K562 (cell line): ENCODE measurements around the gene DVL2. TPM values are rescaled to one million over a fixed set of nuclear protein-coding genes. Genes with fewer than 3 reads are reported as not detected.

ENCODE experiments used
- ARID3B ChIP-seq: fragments of 250-450 bp; sonication (Bioruptor Pico); IDR thresholded peaks from 2 replicates; pipeline ENCODE4 v1.4.0; 2020; ENCODE audit warnings: borderline replicate concordance
- CREM ChIP-seq: IDR thresholded peaks from 2 replicates; pipeline ENCODE4 v1.6.1; 2014; ENCODE audit warnings: antibody characterized with exemption, low read depth
- E2F8 ChIP-seq: fragments of 450-650 bp; IDR thresholded peaks from 2 replicates; pipeline ENCODE4 v1.7.1; 2018; ENCODE audit warnings: mild to moderate bottlenecking, low read depth; ENCODE audit not compliant: partially characterized antibody
- GTF2F1 ChIP-seq: IDR thresholded peaks from 2 replicates; pipeline ENCODE4 v1.6.1; 2011; ENCODE audit warnings: low read depth, low read length, improper control_type of control experiment
- HNRNPK ChIP-seq: fragments of 200-400 bp; formaldehyde crosslinking; IDR thresholded peaks from one replicate; pipeline ENCODE4 v1.6.1; 2018; ENCODE audit warnings: mild to moderate bottlenecking, low read depth, low read length; ENCODE audit not compliant: poor library complexity, severe bottlenecking
- MBD1 ChIP-seq: fragments of 250-450 bp; sonication (Bioruptor Pico); IDR thresholded peaks from 2 replicates; pipeline ENCODE4 v1.8.0; 2022; ENCODE audit warnings: inconsistent platforms
- MYC ChIP-seq, 2 experiments: fragments of 250-450 bp in 1 of 2; sonication (Bioruptor Pico) in 1 of 2; IDR thresholded peaks; 2 replicates each; pipeline versions ENCODE4 v1.5.1 to v1.6.1; 2012 to 2021; ENCODE audit warnings: low read depth in 2 of 2, borderline replicate concordance in 1 of 2, improper control_type of control experiment in 1 of 2, low read length in 1 of 2, mild to moderate bottlenecking in 1 of 2, moderate library complexity in 1 of 2
- NR4A1 ChIP-seq, 2 experiments: fragments of 250-450 bp in 1 of 2; fragments of 450-650 bp in 1 of 2; sonication (Bioruptor Pico) in 1 of 2; IDR thresholded peaks; 2 replicates each; pipeline versions ENCODE4 v1.4.0 to v1.6.1; 2016 to 2020; ENCODE audit warnings: mild to moderate bottlenecking in 2 of 2, missing compliant biosample characterization in 1 of 2, missing genetic modification characterization in 1 of 2, moderate library complexity in 1 of 2
- OTX1 ChIP-seq: fragments of 450-650 bp; formaldehyde crosslinking; IDR thresholded peaks from 2 replicates; pipeline ENCODE4 v1.4.0; 2022; ENCODE audit warnings: mild to moderate bottlenecking
- PCBP1 ChIP-seq: fragments of 200-400 bp; formaldehyde crosslinking; IDR thresholded peaks from 2 replicates; pipeline ENCODE4 v1.6.1; 2018; ENCODE audit warnings: mild to moderate bottlenecking, low read depth, low read length; ENCODE audit not compliant: poor library complexity, severe bottlenecking
- SREBF2 ChIP-seq: sonication (generic); formaldehyde crosslinking; IDR thresholded peaks from 2 replicates; pipeline ENCODE4 v1.4.0; 2020; ENCODE audit warnings: mild to moderate bottlenecking, missing genetic modification reagents
- TCF7 ChIP-seq: sonication (generic); IDR thresholded peaks from 2 replicates; pipeline ENCODE4 v1.6.1; 2016; ENCODE audit warnings: antibody characterized with exemption, borderline replicate concordance
- TFE3 ChIP-seq: fragments of 450-650 bp; formaldehyde crosslinking; IDR thresholded peaks from 2 replicates; pipeline ENCODE4 v1.4.0; 2020; ENCODE audit warnings: mild to moderate bottlenecking, mixed read lengths
- XRCC3 ChIP-seq: fragments of 450-650 bp; IDR thresholded peaks from 2 replicates; pipeline ENCODE4 v1.6.1; 2017; ENCODE audit warnings: mild to moderate bottlenecking, moderate library complexity
- ZNF311 ChIP-seq: fragments of 250-450 bp; sonication (Bioruptor Pico); IDR thresholded peaks from 2 replicates; pipeline ENCODE4 v1.4.0; 2020; ENCODE audit warnings: mild to moderate bottlenecking, moderate library complexity
- ZNF639 ChIP-seq, 2 experiments: fragments of 200-800 bp in 1 of 2; sonication (Bioruptor generic) in 1 of 2; sonication (generic) in 1 of 2; formaldehyde crosslinking in 1 of 2; IDR thresholded peaks in 1 of 2; conservative IDR thresholded peaks in 1 of 2; 2 replicates each; pipeline versions ENCODE4 v1.5.0 to v1.6.1; 2016 to 2020; ENCODE audit warnings: missing compliant biosample characterization in 1 of 2, missing genetic modification characterization in 1 of 2, missing genetic modification reagents in 1 of 2
- polyA plus RNA-seq, 8 experiments: library from polyadenylated mRNA; depleted of rRNA in 4 of 8; stranded (reverse) in 5 of 8; unstranded in 3 of 8; fragments of >200 nt; fragmentation: Nextera tagmentation in 2 of 8; fragmentation: Illumina TruSeq in 1 of 8; extraction: Ambion mirVana in 2 of 8; extraction: Trizol in 1 of 8; gene quantifications; 2 replicates each; pipeline versions ENCODE4 v1.2.1 to v1.2.3, GENCODE V29; 2011 to 2014; ENCODE audit warnings: inconsistent platforms in 1 of 8, missing spikeins in 1 of 8
- total RNA-seq, 7 experiments: library from RNA; depleted of rRNA in 6 of 7; stranded (reverse); fragments of >200 nt in 6 of 7; fragmentation: Illumina TruSeq in 2 of 7; extraction: Trizol in 2 of 7; gene quantifications; 2 replicates each; pipeline versions ENCODE4 v1.2.1 to v1.2.3, GENCODE V29; 2011 to 2021; ENCODE audit warnings: low replicate concordance in 1 of 7

The DVL2 gene
- total and polyA plus RNA-seq, 9 of the 15 experiments (the other 6 are each of a cell fraction or from before 2014, with no cell fraction given): 1.3 to 49.5 (median 24.3) TPM

GRCh38 chr17:7242717-7243452, 8.6 kb upstream of the DVL2 start (continued):
- TF ChIP-seq ZNF311 (CRISPR knock-in tag): no peak
- peak; percentile 60; the same call in 1 of the 2 replicates for TF ChIP-seq TCF7
- TF ChIP-seq GTF2F1: no peak
- TF ChIP-seq TFE3 (CRISPR knock-in tag): peak; percentile 97
- TF ChIP-seq CREM: peak; percentile 83
- TF ChIP-seq NR4A1 (CRISPR knock-in tag; IDR thresholded peaks at IDR 0.05): no peak
- no peak for TF ChIP-seq NR4A1 (tag; IDR thresholded peaks at IDR 0.05)
- no peak for TF ChIP-seq SREBF2
- no peak for TF ChIP-seq ARID3B (CRISPR knock-in tag)
- TF ChIP-seq E2F8: peak; percentile 88
- peak; percentile 80 for TF ChIP-seq MYC (IDR thresholded peaks at IDR 0.05; ENCODE audit: low read depth, low read length)
- peak; percentile 74; the same call in 1 of the 2 replicates for TF ChIP-seq MYC (CRISPR knock-in tag; IDR thresholded peaks at IDR 0.05; ENCODE audit: borderline replicate concordance, low read depth)
- no peak for TF ChIP-seq PCBP1
- no peak; a peak in 1 of 4 replicates for TF ChIP-seq ZNF639 (CRISPR knock-in tag; conservative IDR thresholded peaks at IDR 0.05 in 1 of 2, IDR thresholded peaks at IDR 0.05 in 1 of 2)
- no peak for TF ChIP-seq XRCC3
- peak; percentile 66; the same call in 1 of the 2 replicates for TF ChIP-seq OTX1 (CRISPR knock-in tag)
- no peak for TF ChIP-seq MBD1 (CRISPR knock-in tag)
- no peak for TF ChIP-seq HNRNPK
